GM18868 (cell line): ENCODE measurements around the gene TSPAN4.

ENCODE experiments used
- ATAC-seq: cut with Tn5 transposase; IDR thresholded peaks from one replicate; pipeline ENCODE4 v1.9.1; 2021; ENCODE audit warnings: mild to moderate bottlenecking, moderate library complexity; ENCODE audit not compliant: unreplicated experiment

TSPAN4 gene

DNA sequence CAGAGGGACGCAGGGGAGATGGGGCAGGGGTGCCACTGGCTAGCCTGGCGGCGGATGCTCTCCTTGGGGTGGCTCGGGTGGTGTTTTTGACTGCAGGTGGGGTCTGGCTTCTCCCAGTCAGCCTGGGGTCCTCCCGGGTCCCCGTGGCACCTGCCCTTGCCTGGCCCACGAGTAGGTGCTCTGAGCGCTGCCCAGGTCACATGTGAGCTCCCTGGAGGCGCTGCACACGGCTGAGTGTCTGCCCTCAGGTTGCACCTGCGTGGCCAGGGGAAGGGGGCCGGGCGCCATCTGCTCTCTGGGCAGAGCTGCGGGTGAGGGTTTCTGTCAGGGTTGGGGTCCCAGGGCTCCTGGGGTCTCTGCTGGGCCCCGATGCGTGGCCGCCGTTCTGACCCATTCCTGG is 5.2 kb downstream of the TSPAN4 start:
- ATAC-seq, result no peak

DNA sequence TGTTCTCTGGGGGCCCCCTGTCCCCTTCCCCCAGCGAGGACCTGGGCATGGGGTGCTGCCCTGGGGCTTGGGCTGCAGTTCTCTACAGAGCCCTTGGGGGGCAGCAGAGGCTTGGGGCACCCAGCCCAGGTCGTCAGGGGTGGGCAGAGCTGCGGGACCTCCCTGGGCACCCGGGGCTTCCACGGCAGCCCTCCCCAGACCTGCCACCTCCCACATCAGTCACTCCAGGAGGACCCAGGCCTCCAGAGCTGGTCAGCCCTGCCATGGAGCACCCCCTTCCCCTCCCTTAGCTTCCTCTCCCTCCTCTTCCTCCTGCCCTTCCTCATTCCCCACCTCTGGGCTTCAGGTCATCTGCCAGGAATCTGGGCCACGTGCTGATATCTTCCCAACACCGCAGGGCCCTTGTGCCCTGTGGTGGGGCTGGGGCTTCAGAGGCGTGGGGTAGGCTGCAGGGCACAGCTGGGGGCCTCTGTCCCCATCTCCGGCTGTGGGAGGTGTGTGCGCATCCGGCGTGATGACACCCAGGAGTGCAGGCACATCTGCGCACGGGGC is 5.8 kb downstream of the TSPAN4 start:
- ATAC-seq, result no peak

DNA sequence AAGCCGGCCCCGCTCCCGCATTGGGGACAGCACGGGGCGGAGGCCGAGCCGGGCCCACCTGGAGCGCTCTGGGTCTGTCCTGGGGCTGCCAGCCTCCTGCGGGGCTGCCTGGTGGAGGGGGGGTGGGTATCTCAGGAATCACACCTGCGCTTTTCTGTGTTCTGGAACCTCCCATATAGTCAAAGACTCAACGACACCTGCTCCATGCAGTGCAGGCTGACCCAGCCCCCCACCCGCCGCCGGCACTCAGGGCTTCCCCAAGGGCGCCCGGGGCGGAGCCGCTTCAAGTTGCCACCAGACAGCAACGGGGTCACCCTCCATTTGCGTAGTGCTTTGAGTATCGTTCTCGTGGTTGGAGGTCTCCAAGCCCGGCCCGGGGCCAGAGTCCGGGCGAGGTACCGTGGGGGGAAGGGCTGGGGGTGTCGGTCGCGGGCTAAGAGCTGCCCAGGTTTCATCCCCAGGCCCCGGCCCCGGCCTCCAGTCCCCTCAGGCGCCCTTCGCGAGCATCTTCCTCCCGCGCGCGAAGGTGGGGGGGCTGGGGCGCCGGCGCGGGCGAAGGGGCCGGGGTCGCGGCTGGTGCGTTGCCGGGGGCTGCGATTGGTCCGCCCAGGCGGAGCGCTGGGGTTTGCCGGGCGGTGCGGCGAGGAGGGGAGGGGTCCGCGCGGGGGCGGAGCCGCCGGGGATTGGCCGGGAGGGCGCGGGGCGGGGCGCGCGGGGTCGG is 6.6 kb downstream of the TSPAN4 start:
- ATAC-seq, result no peak

GRCh38 chr11:849951-850774 is 7.5 kb downstream of the TSPAN4 start:
- no peak for ATAC-seq

DNA sequence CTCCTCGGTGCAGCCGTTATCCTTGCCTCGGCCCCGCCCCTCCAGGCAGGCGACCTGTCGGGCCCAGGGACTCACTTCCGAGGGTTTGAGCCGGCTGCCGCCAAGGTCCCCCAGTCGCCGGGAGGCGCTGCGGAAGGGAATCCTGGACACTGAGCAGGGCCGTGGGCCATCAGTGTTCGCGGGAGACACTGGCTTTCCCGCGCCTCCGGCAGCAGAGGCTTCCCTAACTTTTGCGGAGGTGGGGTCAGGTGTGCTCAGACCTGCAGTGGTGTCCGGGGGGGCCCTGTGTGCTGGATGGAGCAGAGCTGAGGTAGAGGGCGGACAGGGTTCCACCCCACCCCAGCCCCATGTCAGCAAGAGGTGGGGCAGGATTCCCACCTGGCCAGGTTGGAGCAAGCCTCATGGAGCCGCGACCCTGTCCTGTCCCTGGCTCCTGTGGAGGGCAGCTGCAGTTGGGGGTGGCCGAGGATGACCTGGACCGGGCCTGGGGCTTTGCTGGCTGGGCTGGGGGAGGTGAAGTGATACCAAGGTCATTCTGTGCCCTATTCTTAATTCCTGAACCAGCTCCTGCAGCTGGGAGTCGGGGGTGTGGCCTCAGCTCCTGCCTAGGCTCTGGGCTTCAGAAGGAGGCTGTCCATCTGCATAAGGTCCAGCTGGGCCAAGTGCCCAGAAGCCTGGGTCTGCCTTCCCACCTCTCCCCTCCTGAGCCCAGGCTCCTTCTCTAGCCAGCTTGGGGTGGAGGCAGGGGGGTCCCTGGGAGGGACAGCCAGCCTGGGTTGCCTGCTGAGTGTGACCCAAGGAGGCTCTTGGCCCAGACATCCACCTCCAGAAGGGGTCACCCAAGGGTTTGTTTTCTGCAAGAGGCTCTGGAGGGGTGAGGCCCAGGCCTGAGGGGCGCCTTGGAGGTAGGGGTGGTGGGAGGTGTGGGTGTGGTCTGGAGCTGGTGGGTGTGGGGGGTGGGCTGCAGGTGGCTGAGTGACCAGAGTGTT is 8.4 kb downstream of the TSPAN4 start:
- ATAC-seq, result no peak

DNA sequence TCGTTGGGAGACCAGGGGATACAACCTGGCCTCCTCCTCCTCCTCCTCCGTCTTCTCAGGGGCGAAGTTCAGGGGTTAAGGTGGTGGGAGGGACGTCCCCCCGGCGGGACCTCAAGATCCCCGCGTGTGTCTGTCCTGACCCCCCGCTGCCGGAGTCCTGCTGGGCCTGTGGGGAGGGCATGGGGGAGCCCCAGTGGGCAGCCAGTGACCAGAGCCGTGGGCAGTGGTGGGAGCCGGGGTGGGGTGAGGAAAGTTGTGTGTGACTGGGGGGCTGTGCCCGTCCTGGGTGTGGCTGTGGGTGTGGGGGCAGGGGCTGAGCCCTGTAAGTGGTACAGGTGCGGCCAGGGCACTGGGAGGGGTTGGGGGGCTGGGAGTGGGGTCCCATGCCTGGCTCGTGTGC is 10.1 kb downstream of the TSPAN4 start:
- ATAC-seq, result no peak

DNA sequence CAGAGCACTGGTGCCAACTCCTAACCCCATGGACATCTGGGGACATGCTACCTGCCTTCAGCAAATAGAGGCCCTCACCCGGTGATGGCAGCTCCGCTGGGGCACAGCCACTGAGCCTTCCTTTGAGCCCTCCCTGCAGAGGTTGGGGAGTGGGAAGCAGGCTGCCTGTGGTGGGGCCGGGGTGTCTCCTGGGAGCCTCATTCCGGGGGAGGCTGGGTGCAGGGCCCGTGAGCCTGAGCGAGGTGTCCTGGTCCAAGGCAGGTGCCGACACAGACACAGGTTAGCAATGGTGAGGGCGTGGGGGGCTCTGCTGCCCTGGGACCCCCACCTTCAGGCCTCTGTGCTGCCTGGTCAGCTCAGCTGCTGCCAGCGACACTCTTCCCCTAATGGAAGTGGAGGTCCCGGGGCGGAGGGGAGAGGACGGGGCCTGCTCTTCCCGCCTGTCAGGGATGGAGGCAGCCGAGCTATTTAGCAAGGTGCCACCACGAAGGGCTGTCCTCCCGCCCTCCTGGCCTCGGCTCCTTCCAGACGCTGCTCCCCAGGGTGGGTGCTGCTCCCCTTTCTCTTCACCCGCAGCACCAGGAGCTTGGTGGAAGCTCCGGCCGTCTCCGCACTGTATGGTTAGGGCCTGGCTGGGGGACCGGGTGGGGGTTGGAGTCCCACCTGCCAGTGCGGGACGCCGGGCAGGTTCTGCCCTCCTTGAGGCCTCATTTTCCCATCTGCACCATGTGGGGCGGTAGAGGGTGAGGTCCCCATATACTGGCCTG is 11.2 kb downstream of the TSPAN4 start:
- ATAC-seq, result no peak

- no peak for ATAC-seq
These were observed 12.1 kb downstream of the TSPAN4 start for GRCh38 chr11:854601-855329.

DNA sequence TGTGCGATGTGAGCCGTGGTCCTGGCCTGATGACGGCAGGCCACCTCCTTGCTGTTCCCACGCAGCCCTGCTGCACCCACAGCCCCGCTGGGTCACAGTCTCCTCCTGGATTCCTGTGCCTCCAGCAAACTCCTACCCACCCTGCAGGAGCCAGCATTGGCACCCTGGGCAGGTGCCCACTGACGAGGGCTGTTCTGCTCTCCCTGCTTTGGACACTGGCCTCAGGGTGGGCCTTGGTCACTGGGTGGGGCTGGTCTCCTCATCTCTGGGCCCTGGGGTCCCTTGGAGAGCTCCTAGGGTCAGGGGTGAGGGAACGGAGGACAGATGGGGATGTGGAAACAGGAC is 12.7 kb downstream of the TSPAN4 start:
- no peak for ATAC-seq

DNA sequence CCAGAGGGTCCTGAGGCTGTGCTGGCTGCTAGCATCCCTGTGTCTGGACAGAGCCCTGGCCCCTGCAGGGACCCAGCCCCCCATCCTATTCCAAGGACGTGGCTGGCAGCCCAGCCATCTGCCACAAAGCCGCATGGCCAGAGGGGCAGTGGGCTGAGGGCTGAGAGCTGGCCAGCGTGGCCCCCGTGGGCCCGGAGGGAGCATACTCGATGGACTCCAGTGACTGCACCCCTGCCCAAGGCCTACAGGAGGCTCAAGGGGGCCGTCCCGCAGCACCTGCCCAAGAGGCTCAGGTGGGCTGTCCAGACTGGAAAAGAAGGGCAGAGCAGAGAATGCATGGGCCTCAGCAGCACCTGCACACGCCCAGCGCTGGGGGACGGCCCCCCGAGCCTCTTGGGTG is 13.1 kb downstream of the TSPAN4 start:
- no peak for ATAC-seq

GRCh38 chr11:856397-856796 is 13.7 kb downstream of the TSPAN4 start:
- no peak for ATAC-seq

DNA sequence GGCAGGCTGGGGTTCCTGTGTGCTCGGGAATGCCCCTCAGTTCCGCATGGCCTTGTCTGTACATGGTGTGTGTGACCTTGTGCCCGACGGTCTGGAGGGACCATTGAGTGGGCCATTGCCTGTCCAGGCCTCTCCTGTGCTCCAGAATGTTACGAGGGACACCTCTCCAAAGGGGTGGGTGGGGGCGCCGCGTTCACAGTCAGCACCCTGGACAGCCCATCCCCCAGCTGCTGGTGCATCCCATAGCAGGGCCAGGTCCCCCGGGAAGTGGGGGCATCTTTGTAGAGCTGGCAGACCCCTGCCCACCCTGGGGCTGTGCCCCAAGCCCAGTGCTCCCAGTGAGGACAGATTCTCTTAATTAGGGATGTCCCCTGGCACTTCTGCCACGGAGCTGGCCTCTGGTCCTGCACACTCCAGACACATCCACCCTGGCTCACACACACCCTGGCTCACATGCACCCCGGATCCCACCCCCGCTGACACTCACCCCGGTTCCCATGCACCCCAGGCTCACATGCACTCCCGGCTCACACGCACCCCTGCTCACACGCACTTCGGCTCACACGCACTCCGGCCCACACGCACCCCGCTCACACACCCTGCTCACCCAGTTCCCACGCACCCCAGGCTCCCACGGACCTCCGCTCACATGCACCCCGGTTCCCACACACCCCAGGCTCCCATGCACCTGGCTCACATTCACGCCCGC is 15.6 kb downstream of the TSPAN4 start:
- ATAC-seq, result no peak

GRCh38 chr11:858762-859339 is 16.2 kb downstream of the TSPAN4 start:
- ATAC-seq, result no peak

DNA sequence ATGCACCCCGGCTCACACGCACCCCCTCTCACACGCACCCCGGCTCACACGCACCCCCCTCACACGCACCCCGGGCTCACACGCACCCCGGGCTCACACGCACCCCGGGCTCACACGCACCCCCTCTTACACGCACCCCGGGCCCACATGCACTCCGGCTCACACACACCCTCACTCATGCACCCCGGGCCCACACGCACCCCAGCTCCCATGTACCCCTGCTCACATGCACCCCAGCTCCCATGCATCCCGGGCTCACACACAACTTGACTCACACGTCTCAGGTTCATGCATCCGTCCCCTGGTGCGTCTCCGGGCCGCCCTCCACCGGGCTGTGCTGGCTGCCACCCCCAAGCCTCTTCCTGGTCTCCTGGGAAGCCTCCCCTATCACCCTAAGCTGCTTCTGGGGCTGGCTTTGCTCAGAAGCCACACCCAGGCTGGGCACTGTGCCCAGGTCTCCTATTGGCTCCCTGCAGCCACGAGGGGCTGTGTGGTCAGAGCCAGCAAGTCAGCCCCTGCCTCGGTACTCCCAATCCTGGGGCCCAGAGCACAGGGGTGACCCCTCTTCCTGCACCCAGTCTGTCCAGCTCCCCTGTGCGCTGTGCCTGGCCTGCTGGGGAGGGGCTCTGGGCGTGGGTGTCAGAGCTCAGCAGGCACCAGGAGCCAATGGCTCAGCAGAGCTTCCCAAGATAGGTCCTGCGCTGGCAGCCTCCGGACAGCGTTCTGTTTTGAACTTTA is 16.9 kb downstream of the TSPAN4 start:
- ATAC-seq, result no peak

DNA sequence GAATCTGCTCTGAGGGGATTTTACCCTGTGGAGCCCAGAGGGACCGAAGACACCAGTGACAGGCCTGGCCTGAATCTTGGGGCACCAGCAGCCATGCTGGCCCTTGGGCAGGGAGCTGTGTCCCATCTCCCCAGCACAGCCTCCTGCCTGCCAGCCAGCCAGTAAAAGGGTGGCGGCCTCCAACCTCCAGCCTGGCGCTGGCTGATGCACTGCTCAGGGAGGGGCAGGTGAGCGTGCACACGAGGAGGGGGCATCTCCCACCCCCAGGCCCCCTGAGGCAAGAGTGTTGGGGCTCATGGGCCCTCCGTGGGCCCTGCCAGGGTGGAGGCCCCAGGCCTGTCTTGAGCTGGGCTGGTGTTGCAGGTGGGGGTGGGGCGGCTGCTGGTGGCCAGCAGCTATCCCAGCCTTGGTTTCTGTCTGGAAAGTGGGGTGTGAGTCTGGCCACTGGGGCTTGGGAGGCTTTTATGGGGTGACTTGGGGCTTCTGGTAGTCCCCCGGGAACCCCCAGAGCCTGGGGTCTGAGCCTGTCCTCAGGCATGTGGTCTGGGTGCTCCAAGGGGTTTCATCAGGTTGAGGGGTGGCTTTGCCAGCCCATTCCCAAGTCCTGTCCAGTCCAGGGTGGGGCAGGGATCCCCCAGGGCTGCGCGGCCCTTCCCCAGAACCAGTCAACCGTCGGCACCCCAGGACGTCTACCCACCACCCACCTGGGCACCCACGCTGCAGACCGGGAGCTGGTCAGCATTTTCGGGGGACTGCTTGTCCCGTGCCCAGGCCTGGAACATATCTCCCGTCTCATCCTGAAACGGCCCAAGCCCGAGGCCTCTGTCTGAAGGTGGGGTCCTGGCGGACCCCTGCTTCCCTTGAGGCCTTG is 17.8 kb downstream of the TSPAN4 start:
- ATAC-seq, result no peak

GRCh38 chr11:861105-861479 is 18.4 kb downstream of the TSPAN4 start:
- no peak for ATAC-seq

- ATAC-seq, result no peak
These were observed 19.5 kb downstream of the TSPAN4 start for GRCh38 chr11:862081-862661.
